ENCODE data around the gene GEN1. TPM values are rescaled to one million over a fixed set of nuclear protein-coding genes. Genes with fewer than 3 reads are reported as not detected.
"Not testable (repeated sequence)": the region's sequence is repeated elsewhere in the genome, so short reads cannot be mapped to it uniquely, and the experiment has no call there.

Gene GEN1
- total RNA-seq, 1 donor from 2014 or later, result 19.6 TPM

DNA sequence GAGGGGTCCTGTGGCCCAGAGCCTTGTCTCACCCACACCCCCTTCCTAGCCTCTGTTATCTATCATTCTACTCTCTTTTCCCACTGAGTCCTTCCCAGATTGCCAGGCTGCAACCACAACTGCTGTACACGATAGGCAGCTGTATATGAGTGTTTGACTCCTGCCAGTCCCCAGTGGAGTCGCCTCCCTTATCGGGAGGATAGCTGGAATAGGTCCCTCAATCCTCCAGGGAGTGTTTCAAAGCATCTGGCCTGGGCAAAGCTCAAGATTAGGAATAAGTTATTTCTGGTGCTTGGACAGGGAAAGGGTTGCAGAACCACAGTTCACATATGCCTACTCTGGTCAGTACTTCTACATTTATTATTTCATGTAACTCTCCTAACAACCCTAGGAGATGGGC lies 67.1 kb downstream of the GEN1 start:
- Mint-ChIP-seq H3K9me3 (no peaks in the 10 kb centered on the region), H3K27ac (no peak overlapping the region), H3K4me3 (no peak overlapping the region), H3K4me1 (peaks cover 13% of the 10 kb centered on the region), H3K27me3 (ENCODE audit: low read depth) (peaks cover 5% of the 10 kb centered on the region), H3K36me3 (no peaks in the 10 kb centered on the region)
- no peak for DNase-seq (ENCODE audit: low spot score in 2 of 2, unreplicated experiment in 2 of 2)
- TF ChIP-seq, protein P1, sequence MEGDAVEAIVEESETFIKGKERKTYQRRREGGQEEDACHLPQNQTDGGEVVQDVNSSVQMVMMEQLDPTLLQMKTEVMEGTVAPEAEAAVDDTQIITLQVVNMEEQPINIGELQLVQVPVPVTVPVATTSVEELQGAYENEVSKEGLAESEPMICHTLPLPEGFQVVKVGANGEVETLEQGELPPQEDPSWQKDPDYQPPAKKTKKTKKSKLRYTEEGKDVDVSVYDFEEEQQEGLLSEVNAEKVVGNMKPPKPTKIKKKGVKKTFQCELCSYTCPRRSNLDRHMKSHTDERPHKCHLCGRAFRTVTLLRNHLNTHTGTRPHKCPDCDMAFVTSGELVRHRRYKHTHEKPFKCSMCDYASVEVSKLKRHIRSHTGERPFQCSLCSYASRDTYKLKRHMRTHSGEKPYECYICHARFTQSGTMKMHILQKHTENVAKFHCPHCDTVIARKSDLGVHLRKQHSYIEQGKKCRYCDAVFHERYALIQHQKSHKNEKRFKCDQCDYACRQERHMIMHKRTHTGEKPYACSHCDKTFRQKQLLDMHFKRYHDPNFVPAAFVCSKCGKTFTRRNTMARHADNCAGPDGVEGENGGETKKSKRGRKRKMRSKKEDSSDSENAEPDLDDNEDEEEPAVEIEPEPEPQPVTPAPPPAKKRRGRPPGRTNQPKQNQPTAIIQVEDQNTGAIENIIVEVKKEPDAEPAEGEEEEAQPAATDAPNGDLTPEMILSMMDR (IDR thresholded peaks at IDR 0.05; ENCODE audit: unreplicated experiment), result no peak

DNA sequence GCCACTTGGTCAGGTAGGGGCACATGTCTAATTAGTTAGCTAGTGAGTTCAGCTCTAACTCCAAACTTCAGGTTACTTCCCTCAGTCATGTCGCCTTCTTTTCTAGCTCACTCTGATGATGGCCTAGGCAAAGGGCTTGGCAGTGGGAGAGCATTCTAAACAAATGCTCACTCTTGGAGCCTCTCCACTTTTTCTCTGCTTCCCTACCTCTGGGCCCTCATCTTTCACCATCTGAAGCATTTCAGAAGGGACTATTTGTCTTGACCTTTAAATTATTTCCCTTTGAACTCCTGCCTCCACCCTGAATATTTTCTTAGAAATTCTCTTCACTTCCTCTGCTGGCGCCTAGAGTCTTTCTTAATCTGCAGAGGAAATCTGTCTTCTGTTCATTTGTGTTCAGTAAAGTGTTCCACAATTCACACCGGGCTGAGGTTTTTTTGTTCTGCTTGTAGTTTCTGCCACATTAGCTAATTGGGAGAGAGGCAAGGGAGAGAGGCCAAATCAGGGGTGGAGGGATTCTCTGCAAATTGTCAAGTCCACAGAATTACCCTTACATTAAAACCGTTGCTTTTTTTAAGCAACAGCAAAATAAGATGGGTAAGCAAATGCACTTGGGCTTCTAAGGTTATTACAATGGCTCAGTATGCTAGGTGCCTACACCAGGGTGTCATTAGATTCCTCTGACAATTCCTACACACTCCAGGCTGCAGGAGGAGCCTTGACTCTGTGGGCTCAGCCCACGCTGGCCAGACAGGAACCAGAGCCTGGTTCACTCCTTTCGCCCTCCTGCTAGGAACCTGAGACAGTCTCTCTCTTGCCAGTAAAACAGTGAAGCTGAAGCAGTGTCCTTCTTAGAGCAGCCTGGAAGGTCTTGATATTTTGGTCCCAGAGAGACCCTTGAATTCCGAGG lies 67.9 kb downstream of the GEN1 start:
- TF ChIP-seq, protein P1 (IDR thresholded peaks at IDR 0.05; ENCODE audit: unreplicated experiment), result no peak
- no peak for DNase-seq (ENCODE audit: low spot score in 2 of 2, unreplicated experiment in 2 of 2)
- no peak overlapping the region for H3K27ac Mint-ChIP-seq

DNA sequence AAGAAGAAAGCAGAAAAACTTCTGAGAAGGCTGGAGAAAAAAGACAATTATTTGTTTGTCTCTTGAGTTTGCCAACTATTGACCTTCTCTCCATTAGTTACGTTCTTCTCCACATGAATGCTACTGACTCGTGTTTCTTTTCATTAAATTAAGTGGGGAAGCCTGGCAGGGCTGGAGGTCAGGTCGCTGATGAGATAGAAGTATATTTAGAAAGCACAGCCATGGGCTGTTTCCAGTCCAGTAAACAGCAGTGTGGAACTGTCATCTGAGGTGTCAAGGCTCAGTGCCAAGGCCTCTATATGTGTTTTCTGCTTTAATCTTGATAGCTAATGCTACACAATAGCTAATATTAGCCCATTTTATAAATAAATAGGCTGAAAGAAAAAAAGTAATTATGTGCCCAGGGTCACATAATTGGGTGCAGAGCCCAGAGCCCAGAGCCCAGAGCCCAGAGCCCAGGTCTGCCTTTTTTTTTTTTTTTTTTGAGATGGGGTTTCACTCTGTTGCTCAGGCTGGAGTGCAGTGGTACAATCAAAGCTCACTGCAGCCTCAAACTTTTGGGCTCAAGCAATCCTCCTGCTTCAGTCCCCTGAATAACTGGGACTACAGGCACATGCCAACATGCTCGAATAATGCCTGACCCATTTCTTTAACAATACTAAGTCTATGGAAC lies 68.6 kb downstream of the GEN1 start:
- H3K4me3 Mint-ChIP-seq, result no peak overlapping the region
- no peaks in the 10 kb centered on the region for H3K9me3 Mint-ChIP-seq
- H3K36me3 Mint-ChIP-seq, result no peaks in the 10 kb centered on the region
- TF ChIP-seq, protein P1 (IDR thresholded peaks at IDR 0.05; ENCODE audit: unreplicated experiment), result no peak
- peaks cover 14% of the 10 kb centered on the region for H3K27me3 Mint-ChIP-seq (ENCODE audit: low read depth)
- H3K27ac Mint-ChIP-seq, result no peak overlapping the region
- H3K4me1 Mint-ChIP-seq, result peaks cover 10% of the 10 kb centered on the region
- DNase-seq (ENCODE audit: low spot score in 2 of 2, unreplicated experiment in 2 of 2), result no peak

More for the DNA sequence above, 67.9 kb downstream of the GEN1 start:
- peaks cover 12% of the 10 kb centered on the region for H3K27me3 Mint-ChIP-seq (ENCODE audit: low read depth)
- peaks cover 10% of the 10 kb centered on the region for H3K4me1 Mint-ChIP-seq
- H3K4me3 Mint-ChIP-seq, result no peak overlapping the region
- no peaks in the 10 kb centered on the region for H3K36me3 Mint-ChIP-seq
- H3K9me3 Mint-ChIP-seq, result no peaks in the 10 kb centered on the region

DNA sequence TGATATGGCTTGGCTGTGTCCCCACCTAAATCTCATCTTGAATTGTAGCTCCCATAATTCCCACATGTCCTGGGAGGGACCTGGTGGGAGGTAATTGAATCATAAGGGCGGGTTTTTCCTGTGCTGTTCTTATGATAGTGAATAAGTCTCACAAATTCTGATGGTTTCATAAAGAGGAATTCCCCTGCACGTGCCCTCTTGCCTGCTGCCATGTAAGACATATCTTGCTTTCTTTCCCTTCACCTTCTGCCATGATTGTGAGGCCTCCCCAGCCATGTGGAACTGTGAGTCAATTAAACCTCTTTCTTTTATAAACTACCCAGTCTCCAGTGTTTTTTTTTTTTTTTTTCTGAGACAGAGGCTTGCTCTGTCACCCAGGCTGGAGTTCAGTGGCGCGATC lies 69.7 kb downstream of the GEN1 start:
- H3K9me3 Mint-ChIP-seq; H3K36me3 Mint-ChIP-seq; H3K4me3 Mint-ChIP-seq; H3K27ac Mint-ChIP-seq; DNase-seq (ENCODE audit: low spot score in 2 of 2, unreplicated experiment in 2 of 2): not testable (repeated sequence)
- Mint-ChIP-seq H3K4me1 (peaks cover 10% of the 10 kb centered on the region), H3K27me3 (ENCODE audit: low read depth) (peaks cover 21% of the 10 kb centered on the region)

DNA sequence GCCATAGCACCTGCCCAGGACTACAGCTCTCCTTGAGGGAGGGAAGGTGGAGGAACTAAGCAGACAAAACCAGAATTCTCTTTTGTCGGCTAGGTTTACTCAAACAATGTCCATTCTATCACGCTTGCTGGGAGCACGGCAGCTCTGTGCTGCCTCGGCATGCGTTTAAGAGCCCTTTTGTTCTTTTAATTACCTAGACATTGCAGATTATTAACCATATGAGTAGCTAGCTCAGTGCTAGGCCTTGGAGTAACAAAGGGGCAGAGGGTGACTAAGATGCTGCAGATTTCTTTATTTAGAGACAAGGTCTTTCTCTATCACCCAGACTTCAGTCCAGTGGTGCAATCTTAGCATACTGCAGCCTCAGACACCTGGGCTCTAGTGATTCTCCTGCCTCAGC lies 73.4 kb downstream of the GEN1 start:
- Mint-ChIP-seq H3K9me3 (no peaks in the 10 kb centered on the region), H3K27me3 (ENCODE audit: low read depth) (peaks cover 54% of the 10 kb centered on the region), H3K4me3 (no peak overlapping the region), H3K36me3 (no peaks in the 10 kb centered on the region), H3K27ac (no peak overlapping the region), H3K4me1 (peaks cover 9% of the 10 kb centered on the region)
- no peak for DNase-seq (ENCODE audit: low spot score in 2 of 2, unreplicated experiment in 2 of 2)
- TF ChIP-seq, protein P1 (IDR thresholded peaks at IDR 0.05; ENCODE audit: unreplicated experiment), result no peak

DNA sequence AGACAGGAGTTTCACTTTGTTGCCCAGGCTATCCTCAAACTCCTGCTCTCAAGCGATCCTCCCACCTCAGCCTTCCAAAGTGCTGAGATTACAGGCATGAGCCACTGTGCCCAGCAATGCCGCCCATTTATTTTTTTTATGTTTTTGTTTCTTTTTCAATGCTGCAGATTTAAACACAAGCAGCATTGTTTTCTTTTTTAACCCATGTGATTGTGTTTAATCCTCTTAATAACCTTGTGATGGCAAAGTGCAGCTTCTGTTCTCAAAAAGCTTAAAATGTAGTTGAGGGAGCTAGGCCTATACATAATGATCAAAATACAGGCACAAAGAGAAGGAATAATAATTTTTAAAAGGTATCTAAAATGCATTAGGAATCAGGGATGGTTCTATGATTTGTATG lies 73.8 kb downstream of the GEN1 start:
- Mint-ChIP-seq H3K4me3 (no peak overlapping the region), H3K27ac (no peak overlapping the region), H3K36me3 (no peaks in the 10 kb centered on the region), H3K9me3 (no peaks in the 10 kb centered on the region), H3K27me3 (ENCODE audit: low read depth) (peaks cover 56% of the 10 kb centered on the region), H3K4me1 (peaks cover 7% of the 10 kb centered on the region)
- DNase-seq (ENCODE audit: low spot score in 2 of 2, unreplicated experiment in 2 of 2), result no peak
- TF ChIP-seq, protein P1 (IDR thresholded peaks at IDR 0.05; ENCODE audit: unreplicated experiment), result no peak

Measured in mesothelial cell of epicardium (in vitro differentiated cells).